Suprapubic skin (tissue), 4 donors: ENCODE results near the gene FOXO3. TPM values are rescaled to one million over a fixed set of nuclear protein-coding genes. Genes with fewer than 3 reads are reported as not detected.
A peak's percentile ranks its signal among the peaks of the same experiment; 100 is the strongest.

Experiments used
- DNase-seq, 2 donors: peaks; one replicate each; pipeline ENCODE4 v3.0.0-alpha.2; 2019; ENCODE audit warnings: low spot score in 2 of 2
- H3K27ac ChIP-seq: fragments of 200-600 bp; sonication (generic); one replicate; pipeline ENCODE4 v1.5.1; 2019
- H3K27me3 ChIP-seq: fragments of 200-600 bp; sonication (generic); one replicate; pipeline ENCODE4 v1.5.1; 2019
- H3K36me3 ChIP-seq: fragments of 200-600 bp; sonication (generic); one replicate; pipeline ENCODE4 v1.5.1; 2019
- H3K4me1 ChIP-seq: fragments of 200-600 bp; sonication (generic); one replicate; pipeline ENCODE4 v1.5.1; 2019
- H3K4me3 ChIP-seq: fragments of 200-600 bp; sonication (generic); one replicate; pipeline ENCODE4 v1.5.1; 2019; ENCODE audit warnings: mild to moderate bottlenecking
- H3K9me3 ChIP-seq: fragments of 200-600 bp; sonication (generic); one replicate; pipeline ENCODE4 v1.5.1; 2019
- EP300 ChIP-seq: sonication (generic); formaldehyde crosslinking; IDR thresholded peaks from one replicate; pipeline ENCODE4 v1.6.1; 2017; ENCODE audit warnings: antibody characterized with exemption
- POLR2A ChIP-seq, 2 donors: fragments of 450-650 bp; IDR thresholded peaks; one replicate each; pipeline ENCODE4 v1.6.1; 2017; ENCODE audit warnings: antibody characterized with exemption in 2 of 2, mild to moderate bottlenecking in 2 of 2, moderate library complexity in 2 of 2
- POLR2AphosphoS5 ChIP-seq, 3 donors: sonication (generic); formaldehyde crosslinking; IDR thresholded peaks; one replicate each; pipeline ENCODE4 v1.6.1; 2017; ENCODE audit warnings: antibody characterized with exemption in 3 of 3
- WGBS: methylation state at CpG from one replicate; pipeline ENCODE4 v1.1.5; 2018; 5-methylcytosine and 5-hydroxymethylcytosine counted together
- total RNA-seq, 4 donors: library from RNA; depleted of rRNA; stranded (reverse); fragments of >200 nt; gene quantifications; one replicate each; pipeline ENCODE4 v1.1.0, GENCODE V29; 2016
- TF ChIP-seq, protein P1 (sequence below), 2 donors: fragments of 200-600 bp in 1 of 2; fragments of 450-650 bp in 1 of 2; sonication (generic) in 1 of 2; IDR thresholded peaks; one replicate each; pipeline ENCODE4 v1.5.1; 2016 to 2019; ENCODE audit warnings: antibody characterized with exemption in 2 of 2, mild to moderate bottlenecking in 1 of 2, moderate library complexity in 1 of 2

Gene FOXO3
- total RNA-seq, 4 donors from 2014 or later = 103 to 141 (median 121) TPM

DNA sequence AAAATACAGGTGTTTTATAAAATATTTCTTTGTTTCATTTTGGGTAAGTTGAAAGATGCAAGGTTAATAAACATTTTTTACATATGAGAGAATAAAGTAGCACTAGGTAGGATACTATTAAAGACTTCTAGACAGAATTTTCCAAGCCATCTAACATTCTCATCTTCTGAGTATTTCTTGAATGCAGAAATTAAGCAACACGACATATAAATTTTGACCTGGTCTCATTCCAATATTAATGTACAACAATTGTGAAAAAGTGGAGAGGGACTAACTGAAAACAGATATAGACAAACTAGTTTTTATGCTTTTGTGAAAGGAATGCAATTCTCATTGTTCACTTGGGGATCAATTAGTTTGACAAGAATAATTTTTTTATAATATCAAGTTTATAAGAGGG is 11.5 kb upstream of the FOXO3 start:
- Histone ChIP-seq H3K4me3 (no peak overlapping the region), H3K9me3 (no peaks in the 10 kb centered on the region), H3K36me3 (no peaks in the 10 kb centered on the region), H3K27ac (no peak overlapping the region), H3K4me1 (peaks cover 3% of the 10 kb centered on the region), H3K27me3 (no peaks in the 10 kb centered on the region)
- 74% methylated on average over 1 of the region's 1 CpG for WGBS
- TF ChIP-seq, protein P1, sequence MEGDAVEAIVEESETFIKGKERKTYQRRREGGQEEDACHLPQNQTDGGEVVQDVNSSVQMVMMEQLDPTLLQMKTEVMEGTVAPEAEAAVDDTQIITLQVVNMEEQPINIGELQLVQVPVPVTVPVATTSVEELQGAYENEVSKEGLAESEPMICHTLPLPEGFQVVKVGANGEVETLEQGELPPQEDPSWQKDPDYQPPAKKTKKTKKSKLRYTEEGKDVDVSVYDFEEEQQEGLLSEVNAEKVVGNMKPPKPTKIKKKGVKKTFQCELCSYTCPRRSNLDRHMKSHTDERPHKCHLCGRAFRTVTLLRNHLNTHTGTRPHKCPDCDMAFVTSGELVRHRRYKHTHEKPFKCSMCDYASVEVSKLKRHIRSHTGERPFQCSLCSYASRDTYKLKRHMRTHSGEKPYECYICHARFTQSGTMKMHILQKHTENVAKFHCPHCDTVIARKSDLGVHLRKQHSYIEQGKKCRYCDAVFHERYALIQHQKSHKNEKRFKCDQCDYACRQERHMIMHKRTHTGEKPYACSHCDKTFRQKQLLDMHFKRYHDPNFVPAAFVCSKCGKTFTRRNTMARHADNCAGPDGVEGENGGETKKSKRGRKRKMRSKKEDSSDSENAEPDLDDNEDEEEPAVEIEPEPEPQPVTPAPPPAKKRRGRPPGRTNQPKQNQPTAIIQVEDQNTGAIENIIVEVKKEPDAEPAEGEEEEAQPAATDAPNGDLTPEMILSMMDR (IDR thresholded peaks at IDR 0.05) = no peak
- no peak for TF ChIP-seq POLR2AphosphoS5 (IDR thresholded peaks at IDR 0.05)
- TF ChIP-seq EP300 = no peak
- no peak for TF ChIP-seq POLR2A (IDR thresholded peaks at IDR 0.05)
- DNase-seq = no peak

- Histone ChIP-seq H3K27ac (no peak overlapping the region), H3K27me3 (no peaks in the 10 kb centered on the region), H3K4me3 (no peak overlapping the region), H3K36me3 (no peaks in the 10 kb centered on the region), H3K4me1 (peaks cover 1% of the 10 kb centered on the region), H3K9me3 (no peaks in the 10 kb centered on the region)
- DNase-seq = no peak
- 81% methylated on average over 3 of the region's 3 CpGs for WGBS
- no peak for TF ChIP-seq EP300
- no peak for TF ChIP-seq POLR2A (IDR thresholded peaks at IDR 0.05)
- no peak for TF ChIP-seq POLR2AphosphoS5 (IDR thresholded peaks at IDR 0.05)
- TF ChIP-seq, protein P1 (IDR thresholded peaks at IDR 0.05) = no peak
Observed at GRCh38 chr6:108549741-108550140, 11.0 kb upstream of the FOXO3 start.

GRCh38 chr6:108550256-108550655 is 10.5 kb upstream of the FOXO3 start:
- peaks cover 2% of the 10 kb centered on the region for H3K4me1 ChIP-seq
- no peaks in the 10 kb centered on the region for H3K27me3 ChIP-seq
- no peak overlapping the region for H3K27ac ChIP-seq
- WGBS = 65% methylated on average over 3 of the region's 3 CpGs
- no peaks in the 10 kb centered on the region for H3K36me3 ChIP-seq
- H3K4me3 ChIP-seq = no peak overlapping the region
- TF ChIP-seq POLR2AphosphoS5 (IDR thresholded peaks at IDR 0.05) (no peak), POLR2A (IDR thresholded peaks at IDR 0.05) (no peak), EP300 (no peak)
- TF ChIP-seq, protein P1 (IDR thresholded peaks at IDR 0.05) = no peak
- H3K9me3 ChIP-seq = no peaks in the 10 kb centered on the region
- DNase-seq = no peak

DNA sequence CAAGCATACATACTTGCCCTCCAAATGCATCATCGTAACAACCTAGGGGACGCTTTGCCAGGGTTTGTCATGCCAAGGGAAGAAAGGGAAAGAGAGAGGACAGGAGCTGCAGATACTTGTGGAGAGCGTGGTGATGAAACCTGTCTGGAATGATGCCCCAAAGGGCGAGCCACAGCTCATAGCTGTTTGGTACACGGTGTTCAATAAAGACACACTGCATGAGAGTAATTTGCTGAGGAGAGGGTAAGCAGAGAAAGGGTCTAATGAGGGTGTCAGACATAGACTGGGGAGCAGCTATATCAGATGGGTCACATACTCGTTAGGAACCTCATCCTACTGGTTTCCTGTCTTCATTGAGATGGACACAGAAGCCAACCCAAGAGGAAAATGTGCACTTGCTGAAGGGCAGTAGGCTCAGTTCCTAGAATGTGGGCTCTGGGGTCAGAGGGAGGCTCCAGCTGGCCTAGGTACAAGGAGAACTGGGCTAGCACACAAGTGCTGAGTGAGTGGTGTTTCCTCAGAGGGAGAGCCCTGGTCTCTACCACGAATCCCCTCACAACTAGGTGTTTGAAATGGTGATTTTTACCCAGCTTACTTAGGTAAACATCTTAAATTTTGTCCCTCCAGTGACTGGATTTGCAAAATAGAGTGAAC is 5.2 kb upstream of the FOXO3 start:
- Histone ChIP-seq H3K36me3 (no peaks in the 10 kb centered on the region), H3K4me1 (peaks cover 24% of the 10 kb centered on the region), H3K4me3 (no peak overlapping the region), H3K27me3 (no peaks in the 10 kb centered on the region), H3K27ac (peak overlapping the region; percentile 59), H3K9me3 (no peaks in the 10 kb centered on the region)
- TF ChIP-seq POLR2A (IDR thresholded peaks at IDR 0.05) = no peak
- TF ChIP-seq POLR2AphosphoS5 (IDR thresholded peaks at IDR 0.05) = no peak
- TF ChIP-seq, protein P1 (IDR thresholded peaks at IDR 0.05) = no peak
- no peak for TF ChIP-seq EP300
- DNase-seq = no peak
- 47% methylated on average over 7 of the region's 7 CpGs for WGBS

- no peak for DNase-seq
- 95% methylated on average over 5 of the region's 5 CpGs for WGBS
Observed at GRCh38 chr6:108556250-108556649, 4.5 kb upstream of the FOXO3 start.

More at GRCh38 chr6:108556250-108556649, 4.5 kb upstream of the FOXO3 start:
- Histone ChIP-seq H3K36me3 (no peaks in the 10 kb centered on the region), H3K27me3 (no peaks in the 10 kb centered on the region), H3K9me3 (no peaks in the 10 kb centered on the region), H3K27ac (no peak overlapping the region), H3K4me3 (no peak overlapping the region), H3K4me1 (peaks cover 24% of the 10 kb centered on the region)
- TF ChIP-seq, protein P1 (IDR thresholded peaks at IDR 0.05) = no peak
- TF ChIP-seq POLR2A (IDR thresholded peaks at IDR 0.05) (no peak), EP300 (no peak), POLR2AphosphoS5 (IDR thresholded peaks at IDR 0.05) (no peak)
